OCI-LY7 (cell line): ENCODE results near the gene ELK1. TPM values are rescaled to one million over a fixed set of nuclear protein-coding genes. Genes with fewer than 3 reads are reported as not detected.
A peak's percentile ranks its signal among the peaks of the same experiment; 100 is the strongest.

Source experiments
- BruUV-seq: library from RNA; stranded (reverse); fragments of 400-500 nt; replicated peaks from 2 replicates; lab custom pipeline; 2021; lab: Mats Ljungman, UMichigan
- CTCF ChIA-PET: fragments of 300-600 bp; sonication (Branson Sonifier 250); formaldehyde crosslinking; loops from one replicate; lab custom pipeline; 2022; ENCODE audit warnings: antibody characterized with exemption; ENCODE audit not compliant: unreplicated experiment; lab: Charles Lee
- POLR2A ChIA-PET: fragments of 300-600 bp; sonication (Branson Sonifier 250); formaldehyde crosslinking; loops from one replicate; lab custom pipeline; 2022; ENCODE audit warnings: antibody characterized with exemption; lab: Charles Lee
- DNase-seq: peaks from one replicate; pipeline ENCODE4 v3.0.0-alpha.2; 2015; ENCODE audit warnings: low spot score
- H2AFZ ChIP-seq: fragments of 200-600 bp; sonication (generic), shearing (Covaris generic); 2 replicates; pipeline ENCODE4 v1.6.1; 2014; ENCODE audit warnings: mild to moderate bottlenecking, antibody characterized with exemption, low read length, moderate library complexity
- H3K27ac ChIP-seq: fragments of 200-600 bp; sonication (generic); 2 replicates; pipeline ENCODE4 v1.5.1; 2014; ENCODE audit warnings: mixed run types, low read depth, mild to moderate bottlenecking, moderate library complexity, low read length, inconsistent platforms; ENCODE audit not compliant: poor library complexity, severe bottlenecking
- H3K36me3 ChIP-seq: fragments of 200-600 bp; sonication (generic); 2 replicates; pipeline ENCODE4 v1.6.1; 2014; ENCODE audit warnings: mild to moderate bottlenecking, antibody characterized with exemption, low read length, moderate library complexity, mixed read lengths; ENCODE audit not compliant: insufficient read depth
- H3K4me1 ChIP-seq: fragments of 200-600 bp; sonication (generic); 2 replicates; pipeline ENCODE4 v1.5.1; 2014; ENCODE audit warnings: mild to moderate bottlenecking, low read length; ENCODE audit not compliant: insufficient read depth, poor library complexity, severe bottlenecking
- H3K4me2 ChIP-seq: fragments of 200-600 bp; sonication (generic); 2 replicates; pipeline ENCODE4 v1.6.1; 2014; ENCODE audit warnings: mild to moderate bottlenecking, low read length
- H3K4me3 ChIP-seq: fragments of 200-600 bp; sonication (generic); 2 replicates; pipeline ENCODE4 v1.5.1; 2014; ENCODE audit warnings: mild to moderate bottlenecking, low read depth, low read length; ENCODE audit not compliant: poor library complexity, severe bottlenecking
- H3K79me2 ChIP-seq: fragments of 200-600 bp; sonication (generic); 2 replicates; pipeline ENCODE4 v1.6.1; 2016; ENCODE audit warnings: low read depth, mild to moderate bottlenecking, low read length, moderate library complexity, mixed read lengths; ENCODE audit not compliant: insufficient read depth
- H3K9me2 ChIP-seq: fragments of 200-600 bp; sonication (generic); 2 replicates; pipeline ENCODE4 v1.6.1; 2016; ENCODE audit warnings: mild to moderate bottlenecking, low read length, mixed read lengths; ENCODE audit not compliant: insufficient read depth
- H3K9me3 ChIP-seq: fragments of 200-600 bp; sonication (generic); 2 replicates; pipeline ENCODE4 v1.6.1; 2014; ENCODE audit warnings: mild to moderate bottlenecking, mixed run types, low read length, mixed read lengths
- H4K20me1 ChIP-seq: fragments of 200-600 bp; sonication (generic); 2 replicates; pipeline ENCODE4 v1.6.1; 2014; ENCODE audit warnings: mild to moderate bottlenecking, antibody characterized with exemption, low read length, moderate library complexity, mixed read lengths; ENCODE audit not compliant: insufficient read depth
- EZH2phosphoT487 ChIP-seq: fragments of 200-600 bp; sonication (generic); IDR thresholded peaks from 2 replicates; pipeline ENCODE4 v1.6.1; 2018; ENCODE audit warnings: low read depth, borderline replicate concordance, mild to moderate bottlenecking, mixed run types, antibody characterized with exemption, low read length, moderate library complexity, mixed read lengths
- intact Hi-C: fragments of 100-400 bp; cut with micrococcal nuclease; formaldehyde crosslinking; loops from one replicate; pipeline ENCODE4 v1.10.0; 2022; ENCODE audit not compliant: unreplicated experiment
- total RNA-seq, 2 experiments: library from RNA; depleted of rRNA in 1 of 2; stranded (reverse); fragments of >200 nt in 1 of 2; shearing (Covaris generic) in 1 of 2; gene quantifications; 2 replicates each; pipeline ENCODE4 v1.2.3, GENCODE V29; 2014 to 2022
- TF ChIP-seq, protein P1 (sequence below): fragments of 200-600 bp; sonication (generic); conservative IDR thresholded peaks from 2 replicates; pipeline ENCODE4 v1.5.1; 2014; ENCODE audit warnings: mild to moderate bottlenecking, antibody characterized with exemption, low read length, moderate library complexity, mixed read lengths

ELK1 gene
- total RNA-seq, 2 experiments from 2014 or later = 23.3 to 51.0 TPM

DNA sequence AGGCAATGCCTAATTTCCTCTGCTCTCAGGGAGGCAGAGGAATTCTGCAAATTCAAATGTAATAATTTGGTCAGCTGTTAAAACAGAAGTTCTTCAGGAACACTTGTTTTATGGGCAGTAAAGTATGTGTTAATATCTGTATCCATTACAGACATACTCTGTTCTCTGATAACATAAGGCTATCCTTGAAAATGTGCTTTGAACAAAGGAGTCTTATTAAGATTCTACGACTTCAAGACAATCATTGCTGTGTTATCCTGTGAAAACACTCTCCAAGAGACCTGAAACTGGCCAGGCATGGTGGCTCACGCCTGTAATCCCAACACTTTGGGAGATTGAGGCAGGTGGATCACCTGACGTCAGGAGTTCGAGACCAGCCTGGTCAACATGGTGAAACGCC, 18.7 kb downstream of the ELK1 start:
- CTCF ChIA-PET = no interaction called here

GRCh38 chrX:47629419-47630200, 20.8 kb downstream of the ELK1 start, which contains the start of gene CFP:
Gene CFP, minus strand, starts transcription at chrX:47629930. Its CDS starts 86 bp downstream, at chrX:47629844.
- Histone ChIP-seq H3K4me1 (peaks cover 17% of the 10 kb centered on the region), H3K36me3 (peaks cover 2% of the 10 kb centered on the region; the same call in 1 of the 2 replicates), H3K27ac (no peak within 1 kb of the TSS), H3K9me2 (no peaks in the 10 kb centered on the region), H3K4me2 (peak within 1 kb of the TSS; percentile 37), H2AFZ (peak within 1 kb of the TSS; percentile 49), H4K20me1 (no peaks in the 10 kb centered on the region), H3K4me3 (no peak within 1 kb of the TSS), H3K79me2 (no peaks in the 10 kb centered on the region), H3K9me3 (no peaks in the 10 kb centered on the region)
- CTCF ChIA-PET = no interaction called here
- POLR2A ChIA-PET = no interaction called here
- BruUV-seq = no TSS peak
- intact Hi-C loops = loop anchor here (1.0 to 5.0 kb wide), 2 partner anchors 44 to 67 kb away; partner anchors contain the start of gene ARAF
- DNase-seq = peak; percentile 40
- TF ChIP-seq EZH2phosphoT487 = no peak
- TF ChIP-seq, protein P1, sequence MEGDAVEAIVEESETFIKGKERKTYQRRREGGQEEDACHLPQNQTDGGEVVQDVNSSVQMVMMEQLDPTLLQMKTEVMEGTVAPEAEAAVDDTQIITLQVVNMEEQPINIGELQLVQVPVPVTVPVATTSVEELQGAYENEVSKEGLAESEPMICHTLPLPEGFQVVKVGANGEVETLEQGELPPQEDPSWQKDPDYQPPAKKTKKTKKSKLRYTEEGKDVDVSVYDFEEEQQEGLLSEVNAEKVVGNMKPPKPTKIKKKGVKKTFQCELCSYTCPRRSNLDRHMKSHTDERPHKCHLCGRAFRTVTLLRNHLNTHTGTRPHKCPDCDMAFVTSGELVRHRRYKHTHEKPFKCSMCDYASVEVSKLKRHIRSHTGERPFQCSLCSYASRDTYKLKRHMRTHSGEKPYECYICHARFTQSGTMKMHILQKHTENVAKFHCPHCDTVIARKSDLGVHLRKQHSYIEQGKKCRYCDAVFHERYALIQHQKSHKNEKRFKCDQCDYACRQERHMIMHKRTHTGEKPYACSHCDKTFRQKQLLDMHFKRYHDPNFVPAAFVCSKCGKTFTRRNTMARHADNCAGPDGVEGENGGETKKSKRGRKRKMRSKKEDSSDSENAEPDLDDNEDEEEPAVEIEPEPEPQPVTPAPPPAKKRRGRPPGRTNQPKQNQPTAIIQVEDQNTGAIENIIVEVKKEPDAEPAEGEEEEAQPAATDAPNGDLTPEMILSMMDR = no peak

More for the DNA sequence above, 18.7 kb downstream of the ELK1 start:
- H3K27ac ChIP-seq = no peak overlapping the region
- intact Hi-C loops = no loop called here
- no peak for DNase-seq
- POLR2A ChIA-PET = no interaction called here
- peaks cover 17% of the 10 kb centered on the region for H3K4me1 ChIP-seq
- peaks cover 16% of the 10 kb centered on the region for H3K36me3 ChIP-seq
- no peaks in the 10 kb centered on the region for H3K9me3 ChIP-seq
- H3K9me2 ChIP-seq = no peaks in the 10 kb centered on the region
- no peak overlapping the region for H2AFZ ChIP-seq
- no peak for TF ChIP-seq EZH2phosphoT487
- TF ChIP-seq, protein P1 = no peak
- no peaks in the 10 kb centered on the region for H3K79me2 ChIP-seq
- no peak overlapping the region for H3K4me2 ChIP-seq
- no TSS peak for BruUV-seq
- no peak overlapping the region for H3K4me3 ChIP-seq
- no peaks in the 10 kb centered on the region for H4K20me1 ChIP-seq

DNA sequence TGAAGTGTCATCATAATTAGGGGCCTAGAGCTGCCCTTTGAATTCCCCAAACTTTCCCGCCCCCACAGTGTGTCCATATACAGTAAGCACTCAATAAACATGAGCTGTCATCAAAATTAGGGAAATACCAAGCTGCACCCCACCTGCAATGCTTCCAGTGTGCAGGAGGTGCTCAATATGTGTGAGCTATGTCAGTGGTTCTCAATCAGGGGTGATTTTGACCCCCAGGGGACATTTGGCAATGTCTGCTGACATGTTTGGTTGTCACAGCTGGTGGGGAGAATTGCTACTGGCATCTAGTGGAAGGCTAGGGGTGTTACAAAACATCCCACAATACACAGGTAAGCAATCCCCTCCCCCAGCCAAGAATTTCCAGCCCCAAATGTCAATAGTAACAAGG, 21.4 kb downstream of the ELK1 start:
- peaks cover 17% of the 10 kb centered on the region for H3K4me1 ChIP-seq
- CTCF ChIA-PET = no interaction called here
- no peaks in the 10 kb centered on the region for H4K20me1 ChIP-seq
- TF ChIP-seq EZH2phosphoT487 = no peak
- TF ChIP-seq, protein P1 = peak; percentile 58
- H3K9me2 ChIP-seq = no peaks in the 10 kb centered on the region
- no peaks in the 10 kb centered on the region for H3K36me3 ChIP-seq
- no peaks in the 10 kb centered on the region for H3K79me2 ChIP-seq
- no peak overlapping the region for H2AFZ ChIP-seq
- intact Hi-C loops = loop anchor here (1.0 to 5.0 kb wide), 2 partner anchors 44 to 67 kb away; partner anchors contain the start of gene ARAF
- POLR2A ChIA-PET = no interaction called here
- no peak overlapping the region for H3K27ac ChIP-seq
- no TSS peak for BruUV-seq
- H3K9me3 ChIP-seq = no peaks in the 10 kb centered on the region
- no peak overlapping the region for H3K4me3 ChIP-seq
- peak; percentile 43 for DNase-seq
- no peak overlapping the region for H3K4me2 ChIP-seq
